Left ventricle myocardium inferior (tissue), 1 donor: ENCODE data around the gene UNC13A. TPM values are rescaled to one million over a fixed set of nuclear protein-coding genes. Genes with fewer than 3 reads are reported as not detected.

Experiments
- DNase-seq: peaks from one replicate; pipeline ENCODE4 v3.0.0-alpha.2; 2020
- H3K27ac ChIP-seq: fragments of 200-600 bp; replicated peaks from 2 replicates; pipeline ENCODE4 v1.8.0; 2021
- H3K27me3 ChIP-seq: fragments of 200-600 bp; 2 replicates; pipeline ENCODE4 v1.8.0; 2021; ENCODE audit warnings: low read depth
- H3K36me3 ChIP-seq: fragments of 200-600 bp; 2 replicates; pipeline ENCODE4 v1.8.0; 2021
- H3K4me1 ChIP-seq: fragments of 200-600 bp; 2 replicates; pipeline ENCODE4 v1.8.0; 2021
- H3K4me3 ChIP-seq: fragments of 200-600 bp; 2 replicates; pipeline ENCODE4 v1.8.0; 2021; ENCODE audit warnings: mild to moderate bottlenecking, moderate library complexity
- H3K9me3 ChIP-seq: fragments of 200-600 bp; replicated peaks from 2 replicates; pipeline ENCODE4 v1.8.0; 2021
- intact Hi-C: fragments of 100-400 bp; cut with micrococcal nuclease; formaldehyde crosslinking; loops from one replicate; pipeline ENCODE4 v1.11.0; 2022
- total RNA-seq: library from RNA; stranded (reverse); fragmentation: NEBNext Ultra II Directional; extraction: Animal tissue kit (Norgen Biotek cat#: 25700); gene quantifications from one replicate; pipeline ENCODE4 v1.2.1, GENCODE V29; 2021
- TF ChIP-seq, protein P1 (sequence below): fragments of 200-600 bp; IDR thresholded peaks from 2 replicates; pipeline ENCODE4 v1.8.0; 2021; ENCODE audit warnings: antibody characterized with exemption, mild to moderate bottlenecking, borderline replicate concordance
- donor health status: DM: no; HTN: yes; CAD: no; lungs with severe emphysema.

UNC13A gene
- total RNA-seq, 1 donor from 2014 or later = 0.05 TPM

DNA sequence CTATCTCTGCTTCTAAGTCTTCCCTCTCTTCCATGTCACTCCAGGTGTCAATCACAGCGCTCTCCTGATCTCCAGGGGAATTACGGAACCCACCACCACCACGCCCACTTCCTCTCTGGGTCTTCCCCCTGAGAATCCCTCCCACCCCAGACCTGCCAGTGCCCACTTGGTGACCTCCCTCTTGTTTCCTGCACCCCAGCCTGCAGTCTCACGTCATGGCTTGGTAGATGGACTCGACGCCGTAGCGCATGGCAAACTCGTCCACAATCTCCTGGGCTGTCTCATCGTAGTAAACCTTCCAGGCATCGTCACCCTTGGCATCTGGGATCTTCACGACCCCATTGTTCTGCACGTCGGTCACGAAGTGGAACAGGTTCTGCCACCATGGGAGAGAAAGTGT lies 47.0 kb downstream of the UNC13A start:
- Histone ChIP-seq H3K4me3 (no peak overlapping the region), H3K36me3 (no peaks in the 10 kb centered on the region), H3K27me3 (peaks cover 60% of the 10 kb centered on the region), H3K27ac (no peak overlapping the region), H3K9me3 (no peaks in the 10 kb centered on the region), H3K4me1 (no peaks in the 10 kb centered on the region)
- DNase-seq = no peak
- TF ChIP-seq, protein P1, sequence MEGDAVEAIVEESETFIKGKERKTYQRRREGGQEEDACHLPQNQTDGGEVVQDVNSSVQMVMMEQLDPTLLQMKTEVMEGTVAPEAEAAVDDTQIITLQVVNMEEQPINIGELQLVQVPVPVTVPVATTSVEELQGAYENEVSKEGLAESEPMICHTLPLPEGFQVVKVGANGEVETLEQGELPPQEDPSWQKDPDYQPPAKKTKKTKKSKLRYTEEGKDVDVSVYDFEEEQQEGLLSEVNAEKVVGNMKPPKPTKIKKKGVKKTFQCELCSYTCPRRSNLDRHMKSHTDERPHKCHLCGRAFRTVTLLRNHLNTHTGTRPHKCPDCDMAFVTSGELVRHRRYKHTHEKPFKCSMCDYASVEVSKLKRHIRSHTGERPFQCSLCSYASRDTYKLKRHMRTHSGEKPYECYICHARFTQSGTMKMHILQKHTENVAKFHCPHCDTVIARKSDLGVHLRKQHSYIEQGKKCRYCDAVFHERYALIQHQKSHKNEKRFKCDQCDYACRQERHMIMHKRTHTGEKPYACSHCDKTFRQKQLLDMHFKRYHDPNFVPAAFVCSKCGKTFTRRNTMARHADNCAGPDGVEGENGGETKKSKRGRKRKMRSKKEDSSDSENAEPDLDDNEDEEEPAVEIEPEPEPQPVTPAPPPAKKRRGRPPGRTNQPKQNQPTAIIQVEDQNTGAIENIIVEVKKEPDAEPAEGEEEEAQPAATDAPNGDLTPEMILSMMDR = no peak
- intact Hi-C loops = no loop called here

DNA sequence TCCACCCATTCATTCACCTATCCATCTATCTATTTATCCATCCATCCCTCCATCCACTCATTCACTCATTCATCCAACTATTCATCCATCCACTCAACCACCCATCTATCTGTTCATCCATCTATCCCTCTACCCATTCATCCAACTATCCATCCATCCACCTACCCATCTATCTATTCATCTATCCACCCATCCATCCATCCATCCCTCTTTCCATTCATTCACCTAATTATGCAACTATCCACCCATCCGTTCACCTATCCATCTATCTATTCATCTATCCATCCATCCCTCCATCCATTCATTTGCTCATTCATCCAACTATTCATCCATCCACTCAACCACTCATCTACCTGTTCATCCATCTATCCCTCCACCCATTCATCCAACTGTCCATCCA lies 54.5 kb downstream of the UNC13A start:
- intact Hi-C loops = no loop called here
- peaks cover 12% of the 10 kb centered on the region for H3K27me3 ChIP-seq

DNA sequence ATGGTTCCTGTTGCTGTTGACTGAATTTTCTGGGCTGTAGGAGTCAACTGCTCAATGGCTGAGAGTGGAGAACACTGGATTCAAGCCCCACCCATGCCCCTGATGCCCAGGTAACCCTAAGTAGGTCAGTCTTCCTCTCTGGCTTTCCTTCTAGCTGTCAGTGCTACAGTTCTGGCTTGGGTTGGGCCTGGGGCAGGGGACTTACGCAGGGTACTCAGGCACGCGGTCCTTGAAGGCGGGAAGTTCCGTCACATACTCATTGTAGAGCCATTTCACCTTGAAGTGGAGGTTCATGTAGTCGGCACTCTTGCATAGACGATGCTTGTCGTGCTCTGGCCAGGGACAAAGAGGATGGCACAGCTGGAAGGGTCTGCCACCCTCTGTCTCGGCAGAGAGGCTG lies 55.6 kb downstream of the UNC13A start:
- intact Hi-C loops = no loop called here
- TF ChIP-seq, protein P1 = no peak

More for the DNA sequence above, 54.5 kb downstream of the UNC13A start:
- Histone ChIP-seq H3K9me3 (no peaks in the 10 kb centered on the region), H3K36me3 (no peaks in the 10 kb centered on the region), H3K4me1 (no peaks in the 10 kb centered on the region), H3K27ac (no peak overlapping the region), H3K4me3 (no peak overlapping the region)
- TF ChIP-seq, protein P1 = no peak
- no peak for DNase-seq

DNA sequence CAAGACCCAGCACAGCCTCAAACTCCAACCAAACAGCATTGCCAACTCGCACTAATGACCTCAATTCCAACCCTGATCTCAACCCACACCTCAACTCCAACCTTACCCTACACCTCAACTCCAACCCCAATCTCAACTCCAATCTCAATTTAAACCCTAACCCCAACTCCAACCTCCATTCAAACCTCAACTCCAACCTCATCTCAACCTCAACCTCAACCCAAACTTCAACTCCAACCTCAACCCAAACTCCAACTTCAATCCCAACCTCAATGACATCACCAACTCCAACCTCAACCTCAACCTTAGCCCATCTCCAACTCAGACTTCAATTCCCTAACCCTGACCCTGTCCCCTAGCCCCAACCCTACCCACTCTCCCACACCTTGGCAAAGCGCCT lies 58.4 kb downstream of the UNC13A start:
- no peaks in the 10 kb centered on the region for H3K36me3 ChIP-seq
- TF ChIP-seq, protein P1 = no peak
- H3K9me3 ChIP-seq = no peaks in the 10 kb centered on the region
- no peak for DNase-seq
- H3K4me1 ChIP-seq = no peaks in the 10 kb centered on the region
- intact Hi-C loops = no loop called here
- H3K4me3 ChIP-seq = no peak overlapping the region
- H3K27me3 ChIP-seq = peaks cover 5% of the 10 kb centered on the region
- no peak overlapping the region for H3K27ac ChIP-seq

More for the DNA sequence above, 55.6 kb downstream of the UNC13A start:
- Histone ChIP-seq H3K27ac (no peak overlapping the region), H3K27me3 (peaks cover 5% of the 10 kb centered on the region), H3K36me3 (no peaks in the 10 kb centered on the region), H3K4me1 (no peaks in the 10 kb centered on the region), H3K9me3 (no peaks in the 10 kb centered on the region), H3K4me3 (no peak overlapping the region)
- DNase-seq = no peak

GRCh38 chr19:17627921-17628320 lies 60.2 kb downstream of the UNC13A start:
- H3K4me3 ChIP-seq = no peak overlapping the region
- no peak for DNase-seq
- no peaks in the 10 kb centered on the region for H3K4me1 ChIP-seq

More at GRCh38 chr19:17627921-17628320, 60.2 kb downstream of the UNC13A start:
- Histone ChIP-seq H3K36me3 (no peaks in the 10 kb centered on the region), H3K9me3 (no peaks in the 10 kb centered on the region), H3K27me3 (peaks cover 5% of the 10 kb centered on the region), H3K27ac (no peak overlapping the region)
- intact Hi-C loops = no loop called here
- TF ChIP-seq, protein P1 = no peak
